ENCODE data around the gene ARHGAP26.

Gene ARHGAP26

GRCh38 chr5:142801495-142801871, 31.3 kb downstream of the ARHGAP26 start:
- H3K27me3 ChIP-seq (ENCODE audit: insufficient read depth, low read depth), result no peaks in the 10 kb centered on the region
- H3K9ac ChIP-seq, result no peak overlapping the region
- no peak overlapping the region for H3K4me3 ChIP-seq (IDR thresholded peaks at IDR 0.05; ENCODE audit: insufficient read depth, low read depth, low read length)
- no peaks in the 10 kb centered on the region for H3K36me3 ChIP-seq (ENCODE audit: insufficient read depth)
- TF ChIP-seq CTCF (conservative IDR thresholded peaks at IDR 0.05; ENCODE audit: low read depth, low read length), result no peak
- no peaks in the 10 kb centered on the region for H4K20me1 ChIP-seq (ENCODE audit: insufficient read depth)
- H3K79me2 ChIP-seq (ENCODE audit: insufficient read depth, low read depth), result no peaks in the 10 kb centered on the region
- no peak overlapping the region for H2AFZ ChIP-seq (ENCODE audit: low read depth)
- H3K27ac ChIP-seq, result no peak overlapping the region
- no peaks in the 10 kb centered on the region for H3K4me1 ChIP-seq (ENCODE audit: low read depth, poor library complexity, severe bottlenecking)
- no peak overlapping the region for H3K4me2 ChIP-seq

- Histone ChIP-seq H2AFZ (ENCODE audit: low read depth) (no peak overlapping the region), H3K27me3 (ENCODE audit: insufficient read depth, low read depth) (no peaks in the 10 kb centered on the region), H3K9ac (no peak overlapping the region), H3K27ac (no peak overlapping the region), H3K4me2 (no peak overlapping the region), H3K79me2 (ENCODE audit: insufficient read depth, low read depth) (no peaks in the 10 kb centered on the region), H3K4me3 (IDR thresholded peaks at IDR 0.05; ENCODE audit: insufficient read depth, low read depth, low read length) (no peak overlapping the region), H3K4me1 (ENCODE audit: low read depth, poor library complexity, severe bottlenecking) (no peaks in the 10 kb centered on the region), H4K20me1 (ENCODE audit: insufficient read depth) (no peaks in the 10 kb centered on the region), H3K36me3 (ENCODE audit: insufficient read depth) (no peaks in the 10 kb centered on the region)
- TF ChIP-seq CTCF (conservative IDR thresholded peaks at IDR 0.05; ENCODE audit: low read depth, low read length), result no peak
These were observed 33.4 kb downstream of the ARHGAP26 start for GRCh38 chr5:142803428-142804125.

- H3K27me3 ChIP-seq (ENCODE audit: insufficient read depth, low read depth), result no peaks in the 10 kb centered on the region
- no peak overlapping the region for H3K27ac ChIP-seq
- H3K79me2 ChIP-seq (ENCODE audit: insufficient read depth, low read depth), result no peaks in the 10 kb centered on the region
- H3K4me1 ChIP-seq (ENCODE audit: low read depth, poor library complexity, severe bottlenecking), result no peaks in the 10 kb centered on the region
- H2AFZ ChIP-seq (ENCODE audit: low read depth), result no peak overlapping the region
- no peak for TF ChIP-seq CTCF (conservative IDR thresholded peaks at IDR 0.05; ENCODE audit: low read depth, low read length)
- no peak overlapping the region for H3K9ac ChIP-seq
- H4K20me1 ChIP-seq (ENCODE audit: insufficient read depth), result no peaks in the 10 kb centered on the region
- H3K4me2 ChIP-seq, result no peak overlapping the region
- no peak overlapping the region for H3K4me3 ChIP-seq (IDR thresholded peaks at IDR 0.05; ENCODE audit: insufficient read depth, low read depth, low read length)
- no peaks in the 10 kb centered on the region for H3K36me3 ChIP-seq (ENCODE audit: insufficient read depth)
These were observed 35.2 kb downstream of the ARHGAP26 start for GRCh38 chr5:142805339-142805738.

GRCh38 chr5:142806841-142807267, 36.7 kb downstream of the ARHGAP26 start:
- Histone ChIP-seq H3K4me1 (ENCODE audit: low read depth, poor library complexity, severe bottlenecking) (no peaks in the 10 kb centered on the region), H3K9ac (no peak overlapping the region), H3K79me2 (ENCODE audit: insufficient read depth, low read depth) (no peaks in the 10 kb centered on the region), H3K4me2 (no peak overlapping the region), H4K20me1 (ENCODE audit: insufficient read depth) (no peaks in the 10 kb centered on the region), H3K36me3 (ENCODE audit: insufficient read depth) (no peaks in the 10 kb centered on the region), H3K27ac (no peak overlapping the region), H3K4me3 (IDR thresholded peaks at IDR 0.05; ENCODE audit: insufficient read depth, low read depth, low read length) (no peak overlapping the region), H3K27me3 (ENCODE audit: insufficient read depth, low read depth) (no peaks in the 10 kb centered on the region), H2AFZ (ENCODE audit: low read depth) (no peak overlapping the region)
- TF ChIP-seq CTCF (conservative IDR thresholded peaks at IDR 0.05; ENCODE audit: low read depth, low read length), result no peak
